RWPE1 (cell line): ENCODE results near the gene GPER1.
"Not testable (repeated sequence)": the region's sequence is repeated elsewhere in the genome, so short reads cannot be mapped to it uniquely, and the experiment has no call there.

Experiments
- CTCF ChIA-PET: fragments of 350-600 bp; sonication (Branson Sonifier 250); formaldehyde crosslinking; extraction: SDS; loops from one replicate; lab custom pipeline; 2021; lab: Yijun Ruan, JAX
- POLR2A ChIA-PET: fragments of 400-600 bp; formaldehyde crosslinking; extraction: SDS; loops from one replicate; lab custom pipeline; 2020; ENCODE audit warnings: antibody characterized with exemption; ENCODE audit not compliant: low non-redundant PET; lab: Yijun Ruan, JAX
- DNase-seq: peaks from one replicate; pipeline ENCODE4 v3.0.0; 2012; ENCODE audit warnings: low spot score
- H3K27ac ChIP-seq: fragments of 450-650 bp; 2 replicates; pipeline ENCODE4 v1.5.1; 2017
- CTCF ChIP-seq: fragments of 450-650 bp; conservative IDR thresholded peaks from 2 replicates; pipeline ENCODE4 v1.5.1; 2017; ENCODE audit warnings: low read depth, mild to moderate bottlenecking

GPER1 gene

GRCh38 chr7:1140476-1141104 lies 52.7 kb downstream of the GPER1 start:
- TF ChIP-seq CTCF: no peak
- no peak for DNase-seq
- ChIA-PET POLR2A (no interaction called here), CTCF (interaction anchor here (1.3 kb wide), 1 partner anchor 147 kb away, joined by 4 read pairs; no protein-coding TSS in a partner anchor)
- no peak overlapping the region for H3K27ac ChIP-seq

GRCh38 chr7:1141651-1142050 lies 53.7 kb downstream of the GPER1 start:
- no peak overlapping the region for H3K27ac ChIP-seq
- no peak for TF ChIP-seq CTCF
- no peak for DNase-seq
- ChIA-PET POLR2A (no interaction called here), CTCF (interaction anchor here (1.2 to 3.3 kb wide), 2 partner anchors 54 to 149 kb away, joined by 3 to 34 read pairs; partner anchors contain the start of gene GPER1)

GRCh38 chr7:1142051-1142635 lies 54.2 kb downstream of the GPER1 start:
- ChIA-PET CTCF (interaction anchor here (0.9 to 3.3 kb wide), 3 partner anchors 55 to 149 kb away, joined by 3 to 34 read pairs (median 4); partner anchors contain the start of gene GPER1), POLR2A (no interaction called here)
- no peak for DNase-seq
- TF ChIP-seq CTCF: no peak
- no peak overlapping the region for H3K27ac ChIP-seq

- H3K27ac ChIP-seq, POLR2A ChIA-PET, DNase-seq: not testable (repeated sequence)
- CTCF ChIA-PET: interaction anchor here (1.1 to 3.3 kb wide), 3 partner anchors 10 to 150 kb away, joined by 3 to 34 read pairs (median 6); no protein-coding TSS in a partner anchor
Observed at GRCh38 chr7:1143031-1143430, 55.1 kb downstream of the GPER1 start.
